Progenitor cell of endocrine pancreas (in vitro differentiated cells): Measurements from ENCODE around the gene PADI6. TPM values are rescaled to one million over a fixed set of nuclear protein-coding genes. Genes with fewer than 3 reads are reported as not detected.
A peak's percentile ranks its signal among the peaks of the same experiment; 100 is the strongest.

Source experiments
- DNase-seq: peaks from one replicate; pipeline ENCODE4 v3.0.0; 2021; ENCODE audit warnings: low spot score; ENCODE audit not compliant: unreplicated experiment
- H3K27ac Mint-ChIP-seq: 2 replicates; pipeline ENCODE4 v1.8.0; 2021; ENCODE audit warnings: mild to moderate bottlenecking, moderate library complexity, mixed read lengths
- H3K27me3 Mint-ChIP-seq: 2 replicates; pipeline ENCODE4 v1.8.0; 2021; ENCODE audit warnings: mixed read lengths
- H3K36me3 Mint-ChIP-seq: 2 replicates; pipeline ENCODE4 v1.8.0; 2022; ENCODE audit warnings: mixed read lengths; ENCODE audit not compliant: insufficient read depth
- H3K4me1 Mint-ChIP-seq: 2 replicates; pipeline ENCODE4 v1.8.0; 2021; ENCODE audit warnings: low read depth, mixed read lengths
- H3K4me3 Mint-ChIP-seq: 2 replicates; pipeline ENCODE4 v1.8.0; 2021; ENCODE audit warnings: low read depth, mild to moderate bottlenecking, moderate library complexity, mixed read lengths
- H3K9me3 Mint-ChIP-seq: 2 replicates; pipeline ENCODE4 v1.8.0; 2021; ENCODE audit warnings: low read depth, mixed read lengths
- total RNA-seq: library from RNA; stranded (reverse); gene quantifications from 2 replicates; pipeline ENCODE4 v1.2.1, GENCODE V29; 2021
- TF ChIP-seq, protein P1 (sequence below): fragments of 200-600 bp; sonication (generic); IDR thresholded peaks from one replicate; pipeline ENCODE4 v1.5.0; 2021; ENCODE audit warnings: antibody characterized with exemption, mild to moderate bottlenecking; ENCODE audit not compliant: unreplicated experiment

Gene PADI6
- total RNA-seq, 1 donor from 2014 or later, result not detected

GRCh38 chr1:17363771-17364170 lies 8.2 kb upstream of the PADI6 start:
- Mint-ChIP-seq H3K4me3 (no peak overlapping the region), H3K9me3 (no peaks in the 10 kb centered on the region), H3K4me1 (no peaks in the 10 kb centered on the region), H3K36me3 (no peaks in the 10 kb centered on the region), H3K27ac (no peak overlapping the region), H3K27me3 (peaks cover 18% of the 10 kb centered on the region)
- DNase-seq, result no peak
- TF ChIP-seq, protein P1, sequence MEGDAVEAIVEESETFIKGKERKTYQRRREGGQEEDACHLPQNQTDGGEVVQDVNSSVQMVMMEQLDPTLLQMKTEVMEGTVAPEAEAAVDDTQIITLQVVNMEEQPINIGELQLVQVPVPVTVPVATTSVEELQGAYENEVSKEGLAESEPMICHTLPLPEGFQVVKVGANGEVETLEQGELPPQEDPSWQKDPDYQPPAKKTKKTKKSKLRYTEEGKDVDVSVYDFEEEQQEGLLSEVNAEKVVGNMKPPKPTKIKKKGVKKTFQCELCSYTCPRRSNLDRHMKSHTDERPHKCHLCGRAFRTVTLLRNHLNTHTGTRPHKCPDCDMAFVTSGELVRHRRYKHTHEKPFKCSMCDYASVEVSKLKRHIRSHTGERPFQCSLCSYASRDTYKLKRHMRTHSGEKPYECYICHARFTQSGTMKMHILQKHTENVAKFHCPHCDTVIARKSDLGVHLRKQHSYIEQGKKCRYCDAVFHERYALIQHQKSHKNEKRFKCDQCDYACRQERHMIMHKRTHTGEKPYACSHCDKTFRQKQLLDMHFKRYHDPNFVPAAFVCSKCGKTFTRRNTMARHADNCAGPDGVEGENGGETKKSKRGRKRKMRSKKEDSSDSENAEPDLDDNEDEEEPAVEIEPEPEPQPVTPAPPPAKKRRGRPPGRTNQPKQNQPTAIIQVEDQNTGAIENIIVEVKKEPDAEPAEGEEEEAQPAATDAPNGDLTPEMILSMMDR, result no peak

GRCh38 chr1:17365293-17365692 lies 6.7 kb upstream of the PADI6 start:
- DNase-seq, result no peak
- Mint-ChIP-seq H3K9me3 (no peaks in the 10 kb centered on the region), H3K4me1 (no peaks in the 10 kb centered on the region), H3K4me3 (no peak overlapping the region), H3K27me3 (peaks cover 18% of the 10 kb centered on the region), H3K27ac (no peak overlapping the region), H3K36me3 (no peaks in the 10 kb centered on the region)
- TF ChIP-seq, protein P1, result no peak

DNA sequence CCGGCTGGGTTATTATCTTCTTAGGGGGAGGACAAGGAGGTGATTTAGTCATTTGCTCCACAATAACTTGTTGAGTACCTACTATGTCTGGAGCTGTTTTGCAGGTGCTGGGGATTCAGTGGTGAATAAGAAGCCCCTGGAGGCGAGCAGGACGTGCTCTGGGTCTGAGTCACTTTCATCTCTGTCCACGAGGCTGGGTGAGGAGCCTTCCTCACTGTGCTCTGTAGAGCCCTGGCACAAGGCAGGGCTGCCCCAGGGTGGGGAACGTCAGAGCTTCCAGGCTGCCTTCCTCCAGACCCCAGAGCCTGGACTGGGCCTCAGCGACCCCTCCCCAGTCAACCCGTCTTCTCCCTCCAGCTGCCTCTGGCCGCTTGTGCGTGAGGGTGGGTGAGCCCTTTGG lies 2.5 kb upstream of the PADI6 start:
- Mint-ChIP-seq H3K4me3 (no peak overlapping the region), H3K9me3 (no peaks in the 10 kb centered on the region), H3K27me3 (peaks cover 18% of the 10 kb centered on the region), H3K27ac (no peak overlapping the region), H3K4me1 (no peaks in the 10 kb centered on the region), H3K36me3 (no peaks in the 10 kb centered on the region)
- no peak for DNase-seq
- TF ChIP-seq, protein P1, result no peak

DNA sequence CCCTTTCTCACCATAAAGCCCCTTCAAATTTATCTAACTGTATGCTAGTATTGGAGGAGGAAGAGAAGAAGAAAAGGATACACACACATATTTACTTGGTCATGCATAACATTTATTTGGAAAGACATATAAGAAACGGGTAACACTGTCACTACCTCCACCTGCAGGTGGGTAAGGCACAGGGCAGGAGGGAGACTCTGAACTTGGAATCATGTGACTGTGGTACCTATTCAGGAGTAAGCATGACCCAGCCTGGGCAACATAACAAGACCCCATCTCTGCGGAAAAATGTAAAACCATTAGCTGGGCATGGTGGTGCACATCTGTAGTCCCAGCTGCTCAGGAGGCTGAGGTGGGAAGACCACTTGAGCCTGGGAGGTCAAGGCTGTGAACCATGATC lies 1.4 kb upstream of the PADI6 start:
- no peak for DNase-seq

DNA sequence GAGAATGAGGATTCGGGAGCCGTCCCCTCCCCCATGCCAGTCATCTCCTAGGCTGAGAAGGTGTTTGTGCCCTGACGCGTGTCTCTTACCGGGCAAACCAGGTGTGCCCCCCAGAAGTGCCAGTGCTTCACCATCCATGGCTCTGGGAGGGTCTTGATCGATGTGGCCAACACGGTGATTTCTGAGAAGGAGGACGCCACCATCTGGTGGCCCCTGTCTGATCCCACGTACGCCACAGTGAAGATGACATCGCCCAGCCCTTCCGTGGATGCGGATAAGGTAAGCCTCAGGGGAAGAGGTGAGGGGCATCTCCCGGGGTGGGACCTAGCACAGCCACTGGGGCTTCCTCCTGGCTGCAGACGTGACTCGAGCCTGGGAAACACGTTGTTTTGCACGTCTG lies 959 bp downstream of the PADI6 start:
- TF ChIP-seq, protein P1, result no peak
- H3K27ac Mint-ChIP-seq, result no peak overlapping the region
- H3K27me3 Mint-ChIP-seq, result peaks cover 12% of the 10 kb centered on the region
- peaks cover 3% of the 10 kb centered on the region for H3K4me1 Mint-ChIP-seq
- H3K4me3 Mint-ChIP-seq, result no peak overlapping the region
- no peak for DNase-seq
- no peaks in the 10 kb centered on the region for H3K9me3 Mint-ChIP-seq
- H3K36me3 Mint-ChIP-seq, result no peaks in the 10 kb centered on the region

More for the DNA sequence above, 1.4 kb upstream of the PADI6 start:
- Mint-ChIP-seq H3K27ac (no peak overlapping the region), H3K4me1 (no peaks in the 10 kb centered on the region), H3K36me3 (no peaks in the 10 kb centered on the region), H3K4me3 (no peak overlapping the region), H3K27me3 (peaks cover 18% of the 10 kb centered on the region), H3K9me3 (no peaks in the 10 kb centered on the region)
- TF ChIP-seq, protein P1, result peak; percentile 47
